22Rv1 (cell line): ENCODE data around the gene ZBTB7C.
A peak's percentile ranks its signal among the peaks of the same experiment; 100 is the strongest.

Experiments used
- H3K27ac ChIP-seq: fragments of 450-650 bp; 2 replicates; pipeline ENCODE4 v1.5.1; 2017
- ZFX ChIP-seq: fragments of 450-650 bp; IDR thresholded peaks from 2 replicates; pipeline ENCODE4 v1.6.1; 2017; ENCODE audit warnings: antibody characterized with exemption, borderline replicate concordance
- TF ChIP-seq, protein P1 (sequence below): fragments of 450-650 bp; IDR thresholded peaks from 2 replicates; pipeline ENCODE4 v1.5.1; 2017; ENCODE audit warnings: mild to moderate bottlenecking

The ZBTB7C gene

DNA sequence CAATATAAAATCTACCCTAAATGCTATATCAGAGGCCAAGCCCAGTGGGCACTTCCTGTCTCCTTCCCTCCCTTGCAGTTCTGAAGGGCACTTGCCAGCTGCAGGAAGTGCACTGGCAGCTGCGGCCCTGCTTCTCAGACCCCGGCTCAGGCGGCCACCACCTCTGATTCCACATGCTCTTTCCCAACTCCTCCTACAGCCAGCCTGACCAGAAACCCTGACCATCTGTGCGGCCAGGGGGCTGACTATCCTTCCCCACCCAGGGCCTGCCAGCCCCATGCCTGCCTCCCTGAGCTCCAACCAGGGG is 88.6 kb downstream of the ZBTB7C start:
- H3K27ac ChIP-seq: no peak overlapping the region
- TF ChIP-seq, protein P1, sequence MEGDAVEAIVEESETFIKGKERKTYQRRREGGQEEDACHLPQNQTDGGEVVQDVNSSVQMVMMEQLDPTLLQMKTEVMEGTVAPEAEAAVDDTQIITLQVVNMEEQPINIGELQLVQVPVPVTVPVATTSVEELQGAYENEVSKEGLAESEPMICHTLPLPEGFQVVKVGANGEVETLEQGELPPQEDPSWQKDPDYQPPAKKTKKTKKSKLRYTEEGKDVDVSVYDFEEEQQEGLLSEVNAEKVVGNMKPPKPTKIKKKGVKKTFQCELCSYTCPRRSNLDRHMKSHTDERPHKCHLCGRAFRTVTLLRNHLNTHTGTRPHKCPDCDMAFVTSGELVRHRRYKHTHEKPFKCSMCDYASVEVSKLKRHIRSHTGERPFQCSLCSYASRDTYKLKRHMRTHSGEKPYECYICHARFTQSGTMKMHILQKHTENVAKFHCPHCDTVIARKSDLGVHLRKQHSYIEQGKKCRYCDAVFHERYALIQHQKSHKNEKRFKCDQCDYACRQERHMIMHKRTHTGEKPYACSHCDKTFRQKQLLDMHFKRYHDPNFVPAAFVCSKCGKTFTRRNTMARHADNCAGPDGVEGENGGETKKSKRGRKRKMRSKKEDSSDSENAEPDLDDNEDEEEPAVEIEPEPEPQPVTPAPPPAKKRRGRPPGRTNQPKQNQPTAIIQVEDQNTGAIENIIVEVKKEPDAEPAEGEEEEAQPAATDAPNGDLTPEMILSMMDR: no peak
- no peak for TF ChIP-seq ZFX

DNA sequence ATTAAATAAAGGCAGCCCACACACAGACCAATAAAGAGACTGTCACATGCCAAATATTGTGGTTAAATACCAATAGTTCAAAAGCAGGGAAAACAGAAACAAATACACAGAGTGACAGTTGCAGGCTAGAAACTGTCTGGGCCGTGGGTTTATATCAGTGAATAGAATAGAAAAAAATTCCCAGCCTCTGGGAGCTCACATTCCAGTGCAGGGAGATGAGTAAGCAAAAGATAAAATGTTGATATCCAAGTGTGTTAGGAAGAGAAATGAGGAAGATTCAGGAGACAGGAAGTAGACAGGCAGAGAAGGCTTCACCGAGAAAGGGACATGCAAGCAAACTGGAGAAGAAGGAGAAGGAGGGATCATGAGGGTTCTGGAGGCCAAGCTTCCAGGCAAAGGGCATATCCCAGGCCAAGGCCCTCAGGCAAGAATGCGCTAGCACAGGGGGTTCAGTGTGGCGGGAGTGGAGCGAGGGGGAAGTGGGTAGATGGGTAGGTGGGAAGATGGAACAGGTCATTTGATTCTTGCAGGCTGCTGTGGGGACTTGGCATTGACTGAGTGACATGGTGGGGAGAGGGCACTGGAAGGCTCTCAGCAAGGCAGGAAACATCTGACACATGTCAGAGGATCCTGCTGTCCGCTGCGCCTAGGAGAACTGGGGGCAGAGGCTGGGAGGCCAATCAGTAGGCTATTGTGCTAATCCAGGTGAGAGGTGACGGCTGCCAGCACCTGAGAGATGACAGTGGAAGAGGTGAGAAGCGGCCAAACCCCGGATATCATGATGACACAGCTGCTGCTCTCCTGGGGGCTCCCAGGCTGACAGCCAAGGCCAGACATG is 89.2 kb downstream of the ZBTB7C start:
- TF ChIP-seq, protein P1: no peak
- no peak for TF ChIP-seq ZFX
- no peak overlapping the region for H3K27ac ChIP-seq

DNA sequence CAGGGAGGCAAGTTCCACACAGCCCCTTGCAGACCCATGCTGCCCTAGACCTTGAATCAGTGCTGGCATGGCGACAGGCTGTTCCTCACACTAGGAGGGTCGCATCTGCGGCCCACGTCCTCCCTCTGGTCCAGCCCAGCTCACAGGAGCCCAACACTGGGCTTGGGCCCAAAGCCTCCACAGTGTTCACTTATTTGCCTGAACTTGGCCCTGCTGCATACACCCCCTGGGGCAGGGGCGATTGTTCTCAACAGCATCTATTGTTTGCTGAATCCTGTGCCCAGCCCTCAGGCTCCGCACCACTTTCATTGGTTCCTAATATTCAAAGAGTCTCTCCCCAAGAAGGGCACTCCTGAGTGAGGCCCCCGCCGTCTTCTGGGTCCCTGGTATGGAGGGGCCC is 90.7 kb downstream of the ZBTB7C start:
- TF ChIP-seq, protein P1: no peak
- TF ChIP-seq ZFX: no peak
- no peak overlapping the region for H3K27ac ChIP-seq

DNA sequence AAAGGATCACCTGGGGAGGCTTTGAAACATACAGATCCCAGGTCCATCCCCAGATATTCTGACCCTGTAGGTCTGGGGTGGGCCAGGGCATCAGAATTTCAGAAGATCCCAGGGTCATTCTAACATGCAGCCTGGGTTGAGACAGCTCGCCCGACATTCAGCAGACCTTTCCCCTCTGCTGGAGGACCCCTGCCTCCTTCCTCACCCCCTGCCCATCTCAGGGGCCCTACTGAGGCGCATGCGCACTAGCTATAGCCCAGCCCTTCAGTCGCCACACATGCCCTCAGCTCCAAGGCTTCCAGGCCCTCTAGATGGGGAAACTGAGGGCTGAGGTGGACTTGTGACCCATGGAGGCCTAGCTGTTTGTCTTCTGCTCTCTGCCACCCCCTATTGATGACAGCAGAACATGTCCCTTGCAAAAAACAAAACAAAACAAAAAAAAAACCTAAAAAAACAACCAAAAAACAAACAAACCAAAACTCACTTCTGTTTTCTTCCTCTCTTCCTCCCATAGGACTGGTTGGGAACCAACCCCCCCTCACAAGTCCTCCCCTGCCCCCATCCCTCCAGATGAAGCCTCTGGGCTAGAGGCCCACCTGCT is 91.3 kb downstream of the ZBTB7C start:
- TF ChIP-seq ZFX: no peak
- TF ChIP-seq, protein P1: peak; percentile 48
- H3K27ac ChIP-seq: no peak overlapping the region

DNA sequence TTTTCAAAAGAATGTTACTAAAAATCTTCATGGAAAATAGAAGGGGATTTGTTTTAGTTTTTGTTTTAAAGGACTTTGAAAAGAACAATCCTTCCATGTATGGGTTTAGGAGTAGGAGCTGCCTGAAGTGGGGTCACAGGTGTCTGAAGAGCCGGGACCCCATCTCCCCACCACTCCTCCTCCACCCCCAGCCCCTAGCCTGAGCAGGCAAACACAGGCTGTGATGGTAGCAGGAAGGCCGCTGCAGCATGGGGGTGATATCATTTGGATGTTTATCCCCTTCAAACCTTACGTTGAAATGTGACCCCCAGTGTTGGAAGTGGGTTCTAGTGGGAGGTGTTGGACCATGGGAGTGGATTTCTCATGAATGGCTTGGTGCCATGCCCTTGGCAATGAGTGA is 93.0 kb downstream of the ZBTB7C start:
- TF ChIP-seq, protein P1: no peak
- H3K27ac ChIP-seq: no peak overlapping the region

DNA sequence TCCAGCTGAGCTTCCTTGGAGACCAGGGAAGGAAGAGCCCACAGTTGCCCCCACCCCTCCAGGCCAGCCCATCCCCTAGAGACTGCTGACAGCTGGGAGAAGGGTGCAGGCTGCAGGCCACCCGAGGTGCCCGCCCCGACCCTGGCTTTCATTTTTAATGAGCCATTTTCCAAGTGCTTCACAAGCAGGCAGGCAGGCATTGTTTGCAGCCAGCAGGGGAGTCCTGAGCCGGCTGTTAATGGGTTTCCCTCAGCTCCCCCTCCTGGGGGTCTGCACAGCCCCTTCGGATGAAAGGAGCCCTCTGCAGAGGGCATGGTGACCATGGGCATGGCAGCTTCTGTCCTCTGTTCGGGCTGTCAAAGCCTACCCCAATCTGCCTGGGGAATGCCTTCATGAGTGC is 94.5 kb downstream of the ZBTB7C start:
- no peak overlapping the region for H3K27ac ChIP-seq
- no peak for TF ChIP-seq ZFX
- TF ChIP-seq, protein P1: no peak

DNA sequence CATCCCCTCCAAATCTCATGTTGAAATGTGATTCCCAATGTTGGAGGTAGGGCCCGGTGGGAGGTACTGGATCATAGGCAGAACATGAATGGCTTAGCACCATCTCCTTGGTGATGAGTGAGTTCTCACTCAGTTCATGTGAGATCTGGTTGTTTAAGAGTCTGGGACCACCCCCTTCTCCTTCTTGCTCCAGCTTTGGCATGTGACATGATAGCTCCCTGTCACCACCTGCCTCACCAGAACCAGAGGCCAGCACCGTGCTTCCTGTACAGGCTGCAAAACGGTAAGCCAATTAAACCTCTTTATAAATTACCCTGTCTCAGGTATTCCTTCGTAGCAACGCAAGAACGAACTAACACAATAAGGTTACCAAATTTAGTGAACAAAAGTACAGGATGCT is 95.4 kb downstream of the ZBTB7C start:
- TF ChIP-seq ZFX: no peak
- H3K27ac ChIP-seq: no peak overlapping the region
